ENCODE measurements around the gene HS3ST3B1.

GRCh38 chr17:14341866-14342265 is 41.0 kb downstream of the HS3ST3B1 start:
- no peak for TF ChIP-seq POLR2A (IDR thresholded peaks at IDR 0.05; ENCODE audit: low read length)
- TF ChIP-seq GATA1 (IDR thresholded peaks at IDR 0.05; ENCODE audit: low read depth, low read length): no peak
